ENCODE measurements around the gene WDR33.

Gene WDR33

GRCh38 chr2:127678991-127679390 lies 132.0 kb downstream of the WDR33 start:
- Histone ChIP-seq H3K27ac (no peak overlapping the region), H3K79me2 (ENCODE audit: insufficient read depth, low read depth) (no peaks in the 10 kb centered on the region), H2AFZ (ENCODE audit: low read depth) (no peak overlapping the region), H4K20me1 (ENCODE audit: insufficient read depth) (no peaks in the 10 kb centered on the region), H3K27me3 (ENCODE audit: insufficient read depth, low read depth) (no peaks in the 10 kb centered on the region), H3K4me3 (IDR thresholded peaks at IDR 0.05; ENCODE audit: insufficient read depth, low read depth, low read length) (no peak overlapping the region), H3K4me1 (ENCODE audit: low read depth, poor library complexity, severe bottlenecking) (no peaks in the 10 kb centered on the region), H3K9ac (no peak overlapping the region), H3K4me2 (no peak overlapping the region), H3K36me3 (ENCODE audit: insufficient read depth) (no peaks in the 10 kb centered on the region)
- no peak for TF ChIP-seq CTCF (conservative IDR thresholded peaks at IDR 0.05; ENCODE audit: low read depth, low read length)

- Histone ChIP-seq H3K27ac (no peak overlapping the region), H4K20me1 (ENCODE audit: insufficient read depth) (no peaks in the 10 kb centered on the region), H3K36me3 (ENCODE audit: insufficient read depth) (no peaks in the 10 kb centered on the region), H3K79me2 (ENCODE audit: insufficient read depth, low read depth) (no peaks in the 10 kb centered on the region), H3K9ac (no peak overlapping the region), H2AFZ (ENCODE audit: low read depth) (no peak overlapping the region), H3K27me3 (ENCODE audit: insufficient read depth, low read depth) (no peaks in the 10 kb centered on the region), H3K4me3 (IDR thresholded peaks at IDR 0.05; ENCODE audit: insufficient read depth, low read depth, low read length) (no peak overlapping the region), H3K4me2 (no peak overlapping the region), H3K4me1 (ENCODE audit: low read depth, poor library complexity, severe bottlenecking) (no peaks in the 10 kb centered on the region)
- no peak for TF ChIP-seq CTCF (conservative IDR thresholded peaks at IDR 0.05; ENCODE audit: low read depth, low read length)
Observed at GRCh38 chr2:127678531-127678930, 132.4 kb downstream of the WDR33 start.

GRCh38 chr2:127676906-127677305 lies 134.1 kb downstream of the WDR33 start:
- no peak overlapping the region for H2AFZ ChIP-seq (ENCODE audit: low read depth)
- H3K79me2 ChIP-seq (ENCODE audit: insufficient read depth, low read depth): no peaks in the 10 kb centered on the region
- H3K4me3 ChIP-seq (IDR thresholded peaks at IDR 0.05; ENCODE audit: insufficient read depth, low read depth, low read length): no peak overlapping the region
- H3K9ac ChIP-seq: no peak overlapping the region
- no peaks in the 10 kb centered on the region for H3K36me3 ChIP-seq (ENCODE audit: insufficient read depth)
- H3K27ac ChIP-seq: no peak overlapping the region
- H3K27me3 ChIP-seq (ENCODE audit: insufficient read depth, low read depth): no peaks in the 10 kb centered on the region
- no peaks in the 10 kb centered on the region for H4K20me1 ChIP-seq (ENCODE audit: insufficient read depth)
- H3K4me1 ChIP-seq (ENCODE audit: low read depth, poor library complexity, severe bottlenecking): no peaks in the 10 kb centered on the region
- no peak overlapping the region for H3K4me2 ChIP-seq
- no peak for TF ChIP-seq CTCF (conservative IDR thresholded peaks at IDR 0.05; ENCODE audit: low read depth, low read length)

- Histone ChIP-seq H3K27me3 (ENCODE audit: insufficient read depth, low read depth) (no peaks in the 10 kb centered on the region), H3K4me3 (IDR thresholded peaks at IDR 0.05; ENCODE audit: insufficient read depth, low read depth, low read length) (no peak within 1 kb of the TSS), H3K9ac (no peak within 1 kb of the TSS)
Observed at GRCh38 chr2:127675331-127676261, 135.4 kb downstream of the WDR33 start, which contains the start of gene LIMS2. LIMS2 (minus strand) TSS chr2:127675530; CDS start chr2:127675024, 506 bp downstream.

More at GRCh38 chr2:127675331-127676261, 135.4 kb downstream of the WDR33 start, which contains the start of gene LIMS2:
- Histone ChIP-seq H3K27ac (no peak within 1 kb of the TSS), H3K4me2 (no peak within 1 kb of the TSS), H4K20me1 (ENCODE audit: insufficient read depth) (no peaks in the 10 kb centered on the region), H3K79me2 (ENCODE audit: insufficient read depth, low read depth) (no peaks in the 10 kb centered on the region), H3K4me1 (ENCODE audit: low read depth, poor library complexity, severe bottlenecking) (no peaks in the 10 kb centered on the region), H3K36me3 (ENCODE audit: insufficient read depth) (no peaks in the 10 kb centered on the region), H2AFZ (ENCODE audit: low read depth) (no peak within 1 kb of the TSS)
- no peak for TF ChIP-seq CTCF (conservative IDR thresholded peaks at IDR 0.05; ENCODE audit: low read depth, low read length)
